Endometrial microvascular endothelial cells (primary cell): ENCODE data around the gene ITPRIPL1. TPM values are rescaled to one million over a fixed set of nuclear protein-coding genes. Genes with fewer than 3 reads are reported as not detected.
"Not testable (repeated sequence)": the region's sequence is repeated elsewhere in the genome, so short reads cannot be mapped to it uniquely, and the experiment has no call there.

Source experiments
- in situ Hi-C: cut with HindIII; loops from 2 replicates; pipeline ENCODE4 v1.10.0; 2017; ENCODE audit warnings: low sequenced_read_pairs, low pct_unique_long_range_greater_than_20kb; ENCODE audit errors: inconsistent ontology term
- total RNA-seq: library from RNA; depleted of rRNA; stranded (reverse); fragments of >200 nt; gene quantifications from one replicate; pipeline ENCODE4 v1.2.3, GENCODE V29; 2015; ENCODE audit errors: inconsistent ontology term

ITPRIPL1 gene, protein sequence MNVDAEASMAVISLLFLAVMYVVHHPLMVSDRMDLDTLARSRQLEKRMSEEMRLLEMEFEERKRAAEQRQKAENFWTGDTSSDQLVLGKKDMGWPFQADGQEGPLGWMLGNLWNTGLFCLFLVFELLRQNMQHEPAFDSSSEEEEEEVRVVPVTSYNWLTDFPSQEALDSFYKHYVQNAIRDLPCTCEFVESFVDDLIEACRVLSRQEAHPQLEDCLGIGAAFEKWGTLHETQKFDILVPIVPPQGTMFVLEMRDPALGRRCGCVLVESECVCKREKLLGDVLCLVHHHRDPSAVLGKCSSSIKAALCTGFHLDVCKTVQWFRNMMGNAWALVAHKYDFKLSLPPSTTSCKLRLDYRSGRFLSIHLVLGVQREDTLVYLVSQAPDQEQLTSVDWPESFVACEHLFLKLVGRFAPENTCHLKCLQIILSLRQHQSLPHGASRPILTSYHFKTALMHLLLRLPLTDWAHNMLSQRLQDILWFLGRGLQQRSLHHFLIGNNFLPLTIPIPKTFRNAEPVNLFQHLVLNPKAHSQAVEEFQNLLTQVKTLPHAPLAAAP
- total RNA-seq: 0.84 TPM

- in situ Hi-C loops: no loop called here
Observed at GRCh38 chr2:96325041-96325883, at the start of gene ITPRIPL1. TSS of gene ITPRIPL1 (plus strand) at chr2:96325317. CDS start at chr2:96325840, 523 bp downstream.

GRCh38 chr2:96276787-96277499, 48.2 kb upstream of the ITPRIPL1 start:
- in situ Hi-C loops: no loop called here

DNA sequence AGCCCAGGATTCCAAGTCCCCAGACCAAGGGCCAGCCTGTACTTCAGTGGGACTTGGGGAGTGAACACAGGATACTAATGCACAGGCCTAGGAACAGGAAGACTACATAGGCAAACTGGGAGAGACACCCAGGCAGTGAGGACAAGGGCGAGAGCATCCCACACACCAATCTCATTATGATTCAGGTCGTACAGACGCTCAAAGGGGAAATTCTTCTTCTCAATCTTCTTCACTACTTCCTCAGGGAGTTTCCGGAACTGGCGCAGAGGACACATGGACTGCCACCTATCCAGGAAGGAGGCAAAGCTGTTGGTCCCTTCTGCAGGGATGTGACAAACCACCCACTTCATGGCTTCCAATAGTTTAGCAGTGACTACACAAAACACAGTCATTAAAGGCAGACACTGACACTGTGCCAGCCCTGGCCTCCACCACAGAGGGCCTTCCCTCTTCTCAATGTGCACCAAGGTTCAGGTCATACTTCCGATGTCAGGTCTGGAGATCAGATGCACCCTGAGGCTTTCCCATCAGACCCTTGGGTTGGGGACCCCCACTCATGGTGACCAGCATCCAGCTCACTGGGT, 37.8 kb upstream of the ITPRIPL1 start:
- in situ Hi-C loops: no loop called here

GRCh38 chr2:96291751-96292150, 33.4 kb upstream of the ITPRIPL1 start:
- in situ Hi-C loops: no loop called here

GRCh38 chr2:96294271-96294670, 30.8 kb upstream of the ITPRIPL1 start:
- in situ Hi-C loops: not testable (repeated sequence)

DNA sequence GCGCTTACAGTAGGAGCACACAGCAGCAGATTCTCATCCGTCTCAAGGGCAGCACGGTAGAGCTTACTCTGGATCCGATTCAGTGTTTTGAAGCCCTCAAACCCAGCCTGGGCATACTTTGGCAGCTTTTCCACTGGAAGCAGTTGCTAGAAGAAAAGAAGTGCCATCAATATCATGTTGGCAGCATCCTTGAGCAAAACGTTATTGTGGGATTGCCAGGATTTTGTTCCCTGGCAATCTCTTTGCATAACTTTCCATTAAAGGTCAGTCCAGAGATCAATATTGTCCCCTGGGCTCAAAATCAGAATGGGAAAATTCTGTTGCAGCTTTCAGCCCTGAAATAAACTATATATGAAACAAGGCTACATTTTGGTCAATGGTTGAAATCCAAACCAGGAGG, 28.2 kb upstream of the ITPRIPL1 start:
- in situ Hi-C loops: no loop called here

- in situ Hi-C loops: no loop called here
Observed at GRCh38 chr2:96301865-96302264, 23.3 kb upstream of the ITPRIPL1 start.

- in situ Hi-C loops: no loop called here
Observed at GRCh38 chr2:96304606-96305005, 20.5 kb upstream of the ITPRIPL1 start.

DNA sequence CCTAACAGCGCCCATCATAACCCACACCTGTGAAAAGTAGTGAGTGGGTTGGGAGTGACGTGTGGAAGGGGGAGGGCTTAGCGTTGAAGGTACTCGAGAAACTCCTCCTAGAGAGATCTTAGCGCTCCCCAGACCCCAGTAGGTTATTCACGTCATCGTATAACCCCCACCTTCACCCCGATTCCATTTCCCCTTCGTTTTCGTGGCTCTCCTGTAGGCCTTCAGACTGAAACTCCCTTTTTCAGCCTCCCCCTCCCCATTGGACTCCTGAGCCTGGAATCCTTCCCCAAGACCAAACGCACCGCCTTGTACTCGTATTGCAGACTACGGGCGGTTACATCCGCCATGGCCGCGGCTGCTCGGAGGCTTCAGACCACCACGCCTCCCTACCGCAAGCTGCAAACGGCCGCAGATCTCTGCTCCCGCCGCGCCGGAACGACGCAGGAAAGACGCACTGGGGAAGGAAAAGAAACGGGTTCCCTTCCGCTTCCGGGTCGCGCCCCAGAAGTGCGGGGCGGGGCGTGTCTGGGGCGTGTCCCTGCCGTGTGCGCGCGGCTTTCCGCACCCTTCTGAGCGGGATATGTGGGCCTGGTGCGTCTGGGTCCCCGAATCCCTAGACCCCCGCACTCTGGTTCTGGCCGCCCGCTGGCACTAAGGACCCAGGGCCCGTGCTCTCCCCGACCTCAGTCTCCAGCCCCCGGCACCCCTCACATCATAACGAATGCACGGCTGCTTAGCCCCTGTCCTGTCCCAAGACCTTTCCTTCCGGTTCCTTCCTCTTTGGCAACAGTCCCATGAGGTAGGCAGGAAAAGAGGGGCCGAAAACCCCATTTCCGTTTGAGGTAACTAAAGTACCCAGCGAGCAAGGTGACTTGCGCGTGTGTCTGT, 19.8 kb upstream of the ITPRIPL1 start, which contains the start of gene SNRNP200:
TSS of gene SNRNP200 (minus strand) at position 456 of the 888 bp plus-strand sequence. CDS start at position 347, 109 bp downstream.
- in situ Hi-C loops: no loop called here

DNA sequence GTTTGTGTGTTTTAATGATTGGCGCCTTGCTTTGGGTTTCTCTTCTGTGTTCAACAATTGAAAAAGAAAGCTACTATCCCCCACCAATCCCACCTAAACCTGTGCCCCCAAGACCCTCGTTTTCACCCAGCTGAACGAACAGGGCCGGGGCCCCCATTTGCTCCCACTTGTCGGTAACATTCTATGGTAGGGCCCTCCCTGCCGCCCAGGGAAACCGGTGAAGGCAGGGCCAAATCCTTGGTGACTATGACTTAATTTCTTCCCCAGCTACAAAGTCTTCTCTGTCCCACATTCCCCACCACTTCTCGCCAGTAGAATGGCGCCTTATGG, 19.2 kb upstream of the ITPRIPL1 start:
- in situ Hi-C loops: no loop called here

DNA sequence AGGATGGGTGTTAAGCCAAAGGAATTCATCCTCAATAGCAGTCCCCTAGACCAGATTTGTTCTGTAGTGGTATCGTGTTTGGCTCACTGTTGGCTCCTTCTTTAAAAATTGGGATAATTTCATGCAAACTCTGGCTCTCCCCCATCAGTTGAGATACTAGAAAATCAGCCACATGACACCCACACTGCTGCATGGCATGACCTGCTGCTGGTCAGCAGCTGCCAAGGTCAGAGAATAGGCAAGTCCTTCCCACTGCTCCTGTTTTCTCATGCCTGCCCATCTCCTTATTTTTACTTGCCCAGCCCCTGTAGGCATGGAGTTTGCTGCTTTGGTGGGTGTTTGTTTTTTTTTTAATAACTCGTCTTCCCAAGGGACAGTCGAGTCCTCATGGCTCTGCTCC, 18.7 kb upstream of the ITPRIPL1 start:
- in situ Hi-C loops: no loop called here

GRCh38 chr2:96308248-96308647, 16.9 kb upstream of the ITPRIPL1 start:
- in situ Hi-C loops: no loop called here

DNA sequence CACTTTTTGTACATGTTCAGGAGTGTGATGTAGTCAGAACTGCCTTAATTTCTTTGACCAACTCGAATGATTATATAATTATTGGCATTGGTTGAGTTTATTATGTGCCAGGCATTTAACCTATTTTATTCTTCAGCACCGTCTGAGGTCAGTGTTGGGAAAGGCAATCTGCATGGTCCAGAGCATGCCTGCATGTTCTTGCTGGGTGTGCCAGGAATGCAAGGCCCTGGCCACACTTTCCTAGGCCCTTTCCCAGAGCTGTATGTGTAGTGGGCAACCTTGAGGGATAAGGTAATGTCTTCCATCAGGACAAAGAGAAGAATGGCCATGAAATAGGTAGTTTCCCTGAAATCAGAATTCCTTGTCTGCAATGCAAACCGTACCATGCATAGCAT, 10.1 kb upstream of the ITPRIPL1 start:
- in situ Hi-C loops: no loop called here

- in situ Hi-C loops: no loop called here
Observed at GRCh38 chr2:96315400-96316071, 9.6 kb upstream of the ITPRIPL1 start.

- in situ Hi-C loops: no loop called here
Observed at GRCh38 chr2:96316999-96317398, 8.1 kb upstream of the ITPRIPL1 start.

DNA sequence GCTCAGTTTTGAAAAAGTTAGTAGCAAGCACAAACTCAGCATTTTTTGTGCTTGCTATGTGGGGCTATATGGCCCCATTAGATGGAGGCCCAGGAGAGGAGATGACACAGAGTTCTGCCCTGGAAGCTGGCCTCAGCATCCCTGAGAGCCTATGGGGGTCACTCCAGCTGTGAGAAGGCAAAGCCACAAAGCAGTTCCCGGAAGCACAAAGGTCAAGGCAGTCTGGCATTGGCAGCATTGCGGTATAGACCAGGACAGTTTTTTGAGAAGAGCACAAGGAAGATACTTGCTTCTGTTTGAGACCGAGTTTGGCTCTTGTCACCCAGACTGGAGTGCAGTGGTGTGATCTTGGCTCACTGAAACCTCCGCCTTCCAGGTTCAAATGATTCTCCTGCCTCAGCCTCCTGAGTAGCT, 7.5 kb upstream of the ITPRIPL1 start:
- in situ Hi-C loops: no loop called here

DNA sequence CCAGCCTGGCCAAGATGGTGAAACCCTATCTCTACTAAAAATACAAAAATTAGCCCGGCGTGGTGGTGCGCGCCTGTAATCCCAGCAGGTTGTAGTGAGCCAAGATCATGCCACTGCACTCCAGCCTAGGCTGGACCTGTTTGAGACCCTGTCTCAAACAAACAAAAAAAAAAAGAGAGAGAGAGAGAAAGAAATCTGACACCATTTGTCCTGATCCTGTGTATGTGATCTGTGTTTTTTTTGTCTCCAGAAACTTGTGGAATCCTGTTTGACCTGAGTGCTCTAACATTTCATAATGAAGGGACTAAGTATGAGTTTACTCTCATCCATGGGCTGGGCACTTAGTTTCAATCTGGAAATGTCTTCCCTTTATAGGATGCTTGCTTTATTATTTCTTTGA, 6.4 kb upstream of the ITPRIPL1 start:
- in situ Hi-C loops: no loop called here
